Esophagus squamous epithelium (tissue), 4 donors: ENCODE data around the gene CELF2.

Experiments used
- POLR2A ChIP-seq, 4 donors: fragments of 450-650 bp; IDR thresholded peaks; one replicate each; pipeline ENCODE4 v1.6.1; 2017; ENCODE audit warnings: antibody characterized with exemption in 4 of 4, mild to moderate bottlenecking in 4 of 4, moderate library complexity in 3 of 4
- TF ChIP-seq, protein P1 (sequence below), 6 experiments: fragments of 450-650 bp in 4 of 6; fragments of 200-600 bp in 2 of 6; sonication (generic) in 2 of 6; IDR thresholded peaks; one replicate each; pipeline ENCODE4 v1.5.1; 2016 to 2019; ENCODE audit warnings: antibody characterized with exemption in 6 of 6, mild to moderate bottlenecking in 4 of 6, moderate library complexity in 4 of 6

DNA sequence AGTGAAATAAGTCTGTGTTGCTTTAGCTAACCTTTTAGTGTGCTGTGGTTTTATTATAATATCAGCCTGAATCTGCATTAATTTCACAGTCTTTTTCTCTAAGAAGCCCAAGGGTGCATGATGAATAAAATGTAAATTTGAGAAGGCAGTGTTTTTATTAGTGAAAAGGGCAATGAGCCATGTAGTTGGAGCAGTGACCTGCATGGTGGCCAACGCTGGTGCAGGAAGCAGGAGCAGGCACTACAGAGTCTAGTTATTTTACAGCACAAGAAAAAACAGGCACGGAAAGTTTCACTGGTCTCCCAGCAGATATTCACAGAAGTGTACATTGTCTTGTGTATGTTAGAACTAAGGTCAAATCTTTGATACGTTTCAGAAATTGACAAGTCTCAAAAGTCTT is 247.8 kb downstream of the CELF2 start:
- TF ChIP-seq, protein P1, sequence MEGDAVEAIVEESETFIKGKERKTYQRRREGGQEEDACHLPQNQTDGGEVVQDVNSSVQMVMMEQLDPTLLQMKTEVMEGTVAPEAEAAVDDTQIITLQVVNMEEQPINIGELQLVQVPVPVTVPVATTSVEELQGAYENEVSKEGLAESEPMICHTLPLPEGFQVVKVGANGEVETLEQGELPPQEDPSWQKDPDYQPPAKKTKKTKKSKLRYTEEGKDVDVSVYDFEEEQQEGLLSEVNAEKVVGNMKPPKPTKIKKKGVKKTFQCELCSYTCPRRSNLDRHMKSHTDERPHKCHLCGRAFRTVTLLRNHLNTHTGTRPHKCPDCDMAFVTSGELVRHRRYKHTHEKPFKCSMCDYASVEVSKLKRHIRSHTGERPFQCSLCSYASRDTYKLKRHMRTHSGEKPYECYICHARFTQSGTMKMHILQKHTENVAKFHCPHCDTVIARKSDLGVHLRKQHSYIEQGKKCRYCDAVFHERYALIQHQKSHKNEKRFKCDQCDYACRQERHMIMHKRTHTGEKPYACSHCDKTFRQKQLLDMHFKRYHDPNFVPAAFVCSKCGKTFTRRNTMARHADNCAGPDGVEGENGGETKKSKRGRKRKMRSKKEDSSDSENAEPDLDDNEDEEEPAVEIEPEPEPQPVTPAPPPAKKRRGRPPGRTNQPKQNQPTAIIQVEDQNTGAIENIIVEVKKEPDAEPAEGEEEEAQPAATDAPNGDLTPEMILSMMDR (IDR thresholded peaks at IDR 0.05), result no peak
- TF ChIP-seq POLR2A (IDR thresholded peaks at IDR 0.05), result no peak
